GM23338 (cell line): ENCODE results near the gene MYO1C. TPM values are rescaled to one million over a fixed set of nuclear protein-coding genes. Genes with fewer than 3 reads are reported as not detected.

ENCODE experiments used
- CREB1 ChIP-seq: fragments of 250-450 bp; sonication (Bioruptor Pico); IDR thresholded peaks from 2 replicates; pipeline ENCODE4 v1.5.0; 2020; ENCODE audit warnings: low read depth, mild to moderate bottlenecking, moderate library complexity
- CTCF ChIP-seq, 2 experiments: fragments of 200-600 bp in 1 of 2; sonication (generic) in 1 of 2; conservative IDR thresholded peaks; 2 replicates each; pipeline versions ENCODE4 v1.5.1 to v1.6.1; 2016 to 2017; ENCODE audit warnings: antibody characterized with exemption in 2 of 2, low read depth in 2 of 2, mild to moderate bottlenecking in 2 of 2, moderate library complexity in 1 of 2
- EZH2 ChIP-seq: fragments of 200-600 bp; sonication (generic); IDR thresholded peaks from one replicate; pipeline ENCODE4 v1.8.0; 2017; ENCODE audit warnings: antibody characterized with exemption, mild to moderate bottlenecking, low read depth; ENCODE audit not compliant: unreplicated experiment
- JUNB ChIP-seq: IDR thresholded peaks from one replicate; pipeline ENCODE4 v1.6.1; 2016; ENCODE audit warnings: antibody characterized with exemption; ENCODE audit not compliant: unreplicated experiment
- NANOG ChIP-seq: IDR thresholded peaks from 2 replicates; pipeline ENCODE4 v1.6.1; 2016; ENCODE audit warnings: antibody characterized with exemption, borderline replicate concordance
- STAT1 ChIP-seq: IDR thresholded peaks from one replicate; pipeline ENCODE4 v1.6.1; 2016; ENCODE audit warnings: antibody characterized with exemption; ENCODE audit not compliant: unreplicated experiment
- ZNF331 ChIP-seq: fragments of 250-450 bp; sonication (Bioruptor Pico); IDR thresholded peaks from 2 replicates; pipeline ENCODE4 v1.5.0; 2020; ENCODE audit warnings: low read depth, mild to moderate bottlenecking, moderate library complexity
- ZNF462 ChIP-seq: fragments of 250-450 bp; sonication (Bioruptor Pico); IDR thresholded peaks from 2 replicates; pipeline ENCODE4 v1.5.0; 2020; ENCODE audit warnings: mild to moderate bottlenecking, moderate library complexity
- polyA plus RNA-seq: library from polyadenylated mRNA; unstranded; fragments of >200 nt; fragmentation: Nextera tagmentation; extraction: Ambion mirVana; gene quantifications from 2 replicates; pipeline ENCODE4 v1.2.1, GENCODE V29; 2016
- total RNA-seq: library from RNA; depleted of rRNA; stranded (reverse); fragments of >200 nt; shearing (Covaris generic); gene quantifications from 2 replicates; pipeline ENCODE4 v1.2.3, GENCODE V29; 2014

MYO1C gene
- total and polyA plus RNA-seq, 2 experiments from 2014 or later, result 13.9 to 35.2 TPM

GRCh38 chr17:1488826-1489270 lies 3.6 kb downstream of the MYO1C start (continued):
- no peak for TF ChIP-seq ZNF462 (CRISPR knock-in tag)
- TF ChIP-seq JUNB, result no peak
- TF ChIP-seq EZH2, result no peak
- no peak for TF ChIP-seq STAT1
- TF ChIP-seq CREB1 (CRISPR knock-in tag), result no peak
- TF ChIP-seq CTCF (conservative IDR thresholded peaks at IDR 0.05; ENCODE audit: low read depth in 2 of 2), result no peak
- no peak for TF ChIP-seq NANOG
- no peak for TF ChIP-seq ZNF331
